PC-9 (cell line): Measurements from ENCODE around the gene SMIM12. TPM values are rescaled to one million over a fixed set of nuclear protein-coding genes. Genes with fewer than 3 reads are reported as not detected.

Source experiments
- BruUV-seq: library from RNA; stranded (reverse); fragments of 400-500 nt; replicated peaks from 2 replicates; lab custom pipeline; 2021; lab: Mats Ljungman, UMichigan
- CTCF ChIA-PET: fragments of 300-600 bp; sonication (Branson Sonifier 250); formaldehyde crosslinking; loops from one replicate; lab custom pipeline; 2022; ENCODE audit warnings: antibody characterized with exemption; lab: Charles Lee
- POLR2A ChIA-PET: fragments of 300-600 bp; sonication (Branson Sonifier 250); formaldehyde crosslinking; loops from one replicate; lab custom pipeline; 2022; ENCODE audit warnings: antibody characterized with exemption; ENCODE audit not compliant: unreplicated experiment; lab: Charles Lee
- DNase-seq, 2 experiments: peaks; one replicate each; pipeline versions ENCODE4 v3.0.0 to v3.0.0-alpha.2; 2015 to 2022; ENCODE audit warnings: mixed read lengths in 1 of 2
- H2AFZ ChIP-seq: fragments of 200-600 bp; sonication (generic); 2 replicates; pipeline ENCODE4 v1.8.1; 2017; ENCODE audit warnings: antibody characterized with exemption
- H3F3A ChIP-seq: fragments of 200-600 bp; sonication (generic); 2 replicates; pipeline ENCODE4 v1.8.1; 2017; ENCODE audit warnings: antibody characterized with exemption, mild to moderate bottlenecking, low read depth; ENCODE audit not compliant: insufficient read depth
- H3K27ac ChIP-seq: fragments of 200-600 bp; sonication (generic); 2 replicates; pipeline ENCODE4 v1.6.1; 2016; ENCODE audit warnings: mixed run types
- H3K27me3 ChIP-seq: fragments of 200-600 bp; sonication (generic); 2 replicates; pipeline ENCODE4 v1.6.1; 2016; ENCODE audit warnings: low read depth, mixed run types; ENCODE audit not compliant: insufficient read depth
- H3K36me3 ChIP-seq: fragments of 200-600 bp; sonication (generic); 2 replicates; pipeline ENCODE4 v1.6.1; 2016; ENCODE audit warnings: low read depth, mixed run types
- H3K4me1 ChIP-seq: fragments of 200-600 bp; sonication (generic); replicated peaks from 2 replicates; pipeline ENCODE4 v1.6.1; 2016; ENCODE audit warnings: mixed run types; ENCODE audit not compliant: insufficient read depth
- H3K4me2 ChIP-seq: fragments of 200-600 bp; sonication (generic); 2 replicates; pipeline ENCODE4 v1.6.1; 2017; ENCODE audit warnings: mixed run types
- H3K4me3 ChIP-seq: fragments of 200-600 bp; sonication (generic); 2 replicates; pipeline ENCODE4 v1.6.1; 2016; ENCODE audit warnings: mixed run types
- H3K79me2 ChIP-seq: fragments of 200-600 bp; sonication (generic); 2 replicates; pipeline ENCODE4 v1.6.1; 2017; ENCODE audit warnings: low read depth, mixed run types
- H3K9me2 ChIP-seq: fragments of 200-600 bp; sonication (generic); 2 replicates; pipeline ENCODE4 v1.8.1; 2017; ENCODE audit warnings: mild to moderate bottlenecking; ENCODE audit not compliant: insufficient read depth
- H3K9me3 ChIP-seq: fragments of 200-600 bp; sonication (generic); 2 replicates; pipeline ENCODE4 v1.8.1; 2016; ENCODE audit warnings: low read depth; ENCODE audit not compliant: insufficient read depth
- H4K20me1 ChIP-seq: fragments of 200-600 bp; sonication (generic); 2 replicates; pipeline ENCODE4 v1.8.1; 2017; ENCODE audit not compliant: insufficient read depth
- CTCF ChIP-seq: fragments of 200-600 bp; sonication (generic); conservative IDR thresholded peaks from 2 replicates; pipeline ENCODE4 v1.6.1; 2017; ENCODE audit warnings: mixed run types, antibody characterized with exemption, mild to moderate bottlenecking, moderate library complexity
- EZH2 ChIP-seq: fragments of 200-600 bp; sonication (generic); IDR thresholded peaks from 2 replicates; pipeline ENCODE4 v1.8.0; 2017; ENCODE audit warnings: antibody characterized with exemption, low read depth
- intact Hi-C: fragments of 100-400 bp; cut with micrococcal nuclease; formaldehyde crosslinking; loops from one replicate; pipeline ENCODE4 v1.10.0; 2022; ENCODE audit not compliant: unreplicated experiment
- total RNA-seq: library from RNA; stranded (reverse); gene quantifications from 2 replicates; pipeline ENCODE4 v1.2.3, GENCODE V29; 2021

SMIM12 gene
- total RNA-seq, 1 experiment from 2014 or later, result 17.4 TPM

- no peak for TF ChIP-seq EZH2
- no peak for TF ChIP-seq CTCF
Observed at GRCh38 chr1:34904236-34905097, 44.9 kb upstream of the SMIM12 start.

GRCh38 chr1:34901919-34902318 is 42.4 kb upstream of the SMIM12 start:
- intact Hi-C loops, result no loop called here
- no peaks in the 10 kb centered on the region for H3K36me3 ChIP-seq
- H3K4me1 ChIP-seq, result no peaks in the 10 kb centered on the region
- H3K27me3 ChIP-seq, result peaks cover 94% of the 10 kb centered on the region
- no peaks in the 10 kb centered on the region for H3K9me3 ChIP-seq
- H3K4me3 ChIP-seq, result no peak overlapping the region
- no peaks in the 10 kb centered on the region for H4K20me1 ChIP-seq
- POLR2A ChIA-PET, result no interaction called here
- no TSS peak for BruUV-seq
- no peaks in the 10 kb centered on the region for H3K79me2 ChIP-seq
- no peak overlapping the region for H3K27ac ChIP-seq
- H3K4me2 ChIP-seq, result no peak overlapping the region
- no peak for TF ChIP-seq EZH2
- no peak for TF ChIP-seq CTCF
- no peak overlapping the region for H2AFZ ChIP-seq
- no peak for DNase-seq
- CTCF ChIA-PET, result no interaction called here
- H3K9me2 ChIP-seq, result no peaks in the 10 kb centered on the region
- H3F3A ChIP-seq, result no peaks in the 10 kb centered on the region

More at GRCh38 chr1:34904236-34905097, 44.9 kb upstream of the SMIM12 start:
- no peaks in the 10 kb centered on the region for H3F3A ChIP-seq
- DNase-seq, result no peak
- H3K4me1 ChIP-seq, result no peaks in the 10 kb centered on the region
- H3K27me3 ChIP-seq, result peaks cover 93% of the 10 kb centered on the region
- CTCF ChIA-PET, result no interaction called here
- H3K4me2 ChIP-seq, result no peak overlapping the region
- no peaks in the 10 kb centered on the region for H4K20me1 ChIP-seq
- BruUV-seq, result no TSS peak
- no peaks in the 10 kb centered on the region for H3K79me2 ChIP-seq
- no peak overlapping the region for H3K27ac ChIP-seq
- H3K9me3 ChIP-seq, result no peaks in the 10 kb centered on the region
- no peak overlapping the region for H3K4me3 ChIP-seq
- intact Hi-C loops, result no loop called here
- POLR2A ChIA-PET, result no interaction called here
- H3K9me2 ChIP-seq, result no peaks in the 10 kb centered on the region
- H2AFZ ChIP-seq, result no peak overlapping the region
- H3K36me3 ChIP-seq, result no peaks in the 10 kb centered on the region

DNA sequence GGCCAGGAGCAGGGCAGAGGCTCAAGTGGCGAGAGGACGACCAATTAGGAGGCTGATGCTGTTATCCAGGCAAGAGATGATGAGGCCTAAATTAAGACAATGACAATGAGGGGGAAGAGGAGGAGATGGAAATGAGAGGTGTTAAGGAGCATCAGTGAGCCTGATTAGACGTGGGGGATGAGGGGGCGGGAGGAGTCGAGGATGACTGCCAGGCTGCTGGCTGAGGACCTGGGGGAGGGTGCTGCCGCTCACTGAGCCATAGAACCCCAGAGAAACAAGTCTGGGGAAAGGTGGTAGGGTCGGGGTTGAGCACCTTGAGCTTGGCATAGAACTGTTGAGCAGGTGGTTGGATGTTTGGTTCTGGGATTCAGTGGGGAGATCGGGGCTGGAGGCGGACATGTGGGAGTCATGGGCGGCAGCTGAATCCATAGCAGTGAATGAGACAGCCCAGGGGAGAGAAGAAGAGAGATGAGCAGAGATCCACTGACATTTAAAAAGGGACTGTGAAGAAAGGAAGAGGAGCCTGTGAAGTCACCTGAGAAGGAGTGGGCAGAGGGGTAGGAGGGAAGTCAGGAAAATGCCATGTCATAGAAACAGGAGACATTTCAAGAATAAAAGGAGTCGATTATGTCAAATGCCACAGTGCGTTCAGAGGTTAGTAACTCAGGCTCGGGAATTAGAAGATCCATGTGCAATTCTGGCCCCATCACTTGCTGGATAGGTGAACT is 41.4 kb upstream of the SMIM12 start:
- CTCF ChIA-PET, result no interaction called here
- Histone ChIP-seq H3K4me1 (no peaks in the 10 kb centered on the region), H3K27ac (no peak overlapping the region), H3K4me3 (no peak overlapping the region), H3K27me3 (peaks cover 93% of the 10 kb centered on the region), H3K9me3 (no peaks in the 10 kb centered on the region), H3F3A (no peaks in the 10 kb centered on the region), H4K20me1 (no peaks in the 10 kb centered on the region), H2AFZ (no peak overlapping the region), H3K9me2 (no peaks in the 10 kb centered on the region), H3K36me3 (no peaks in the 10 kb centered on the region), H3K79me2 (no peaks in the 10 kb centered on the region), H3K4me2 (no peak overlapping the region)
- no TSS peak for BruUV-seq
- POLR2A ChIA-PET, result no interaction called here
- no peak for TF ChIP-seq CTCF
- no peak for TF ChIP-seq EZH2
- intact Hi-C loops, result no loop called here
- DNase-seq, result no peak
